H1 (cell line): ENCODE measurements around the gene IER5. TPM values are rescaled to one million over a fixed set of nuclear protein-coding genes. Genes with fewer than 3 reads are reported as not detected.

Experiments used
- CTCF ChIA-PET: fragments of 300-600 bp; sonication (Branson Sonifier 250); formaldehyde crosslinking; loops from one replicate; lab custom pipeline; 2021; ENCODE audit not compliant: partially characterized antibody; lab: Charles Lee
- POLR2A ChIA-PET: fragments of 300-600 bp; sonication (Branson Sonifier 250); formaldehyde crosslinking; loops from one replicate; lab custom pipeline; 2021; ENCODE audit warnings: inconsistent platforms; ENCODE audit not compliant: partially characterized antibody; lab: Charles Lee
- DNase-seq, 2 experiments: peaks; one replicate each; pipeline versions ENCODE4 v3.0.0 to v3.0.0-alpha.2; 2010 to 2022; ENCODE audit warnings: low spot score in 2 of 2, low read depth in 1 of 2, mixed read lengths in 1 of 2
- FAIRE-seq: peaks from 2 replicates; lab custom pipeline; 2011; peaks lifted over from hg19 to GRCh38; lab: Jason Lieb, UNC
- H2AFZ ChIP-seq: 2 replicates; pipeline ENCODE4 v1.8.1; 2012; ENCODE audit warnings: low read length, inconsistent platforms
- H2AK5ac ChIP-seq: 2 replicates; pipeline ENCODE4 v1.6.1; 2013; ENCODE audit warnings: low read depth, low read length
- H2BK120ac ChIP-seq: replicated peaks from 2 replicates; pipeline ENCODE3; 2013; ENCODE audit warnings: low read depth, low read length, inconsistent platforms
- H2BK12ac ChIP-seq: 2 replicates; pipeline ENCODE4 v1.6.1; 2013; ENCODE audit warnings: low read depth, low read length
- H2BK15ac ChIP-seq: 2 replicates; pipeline ENCODE4 v1.6.1; 2013; ENCODE audit warnings: low read length
- H2BK20ac ChIP-seq: 2 replicates; pipeline ENCODE4 v1.6.1; 2013; ENCODE audit warnings: low read length
- H2BK5ac ChIP-seq: 2 replicates; pipeline ENCODE4 v1.6.1; 2013; ENCODE audit warnings: low read depth, low read length
- H3K14ac ChIP-seq: 2 replicates; pipeline ENCODE4 v1.6.1; 2013; ENCODE audit warnings: inconsistent platforms; ENCODE audit not compliant: insufficient read length
- H3K18ac ChIP-seq: 2 replicates; pipeline ENCODE4 v1.6.1; 2013; ENCODE audit warnings: low read length; ENCODE audit errors: extremely low read depth
- H3K23ac ChIP-seq: 2 replicates; pipeline ENCODE4 v1.6.1; 2013; ENCODE audit warnings: inconsistent platforms; ENCODE audit not compliant: insufficient read length
- H3K23me2 ChIP-seq: 2 replicates; pipeline ENCODE4 v1.6.1; 2013; ENCODE audit warnings: low read depth, low read length
- H3K27ac ChIP-seq: 2 replicates; pipeline ENCODE4 v1.6.1; 2011; ENCODE audit warnings: low read depth, low read length, inconsistent platforms
- H3K27me3 ChIP-seq, 4 experiments: replicated peaks in 1 of 4; 1 replicate in 1 of 4; 2 replicates in 3 of 4; pipeline versions ENCODE4 v1.6.1 to v1.8.1; 2011 to 2013; ENCODE audit warnings: low read length in 3 of 4, mild to moderate bottlenecking in 3 of 4, inconsistent platforms in 2 of 4, mixed read lengths in 2 of 4, moderate library complexity in 1 of 4; ENCODE audit not compliant: control insufficient read depth in 3 of 4, insufficient read depth in 3 of 4; ENCODE audit errors: extremely low read depth in 1 of 4
- H3K36me3 ChIP-seq, 4 experiments: 2 replicates each; pipeline versions ENCODE4 v1.6.1 to v1.8.1; 2011 to 2013; ENCODE audit warnings: mild to moderate bottlenecking in 4 of 4, low read length in 3 of 4, moderate library complexity in 2 of 4, control low read depth in 1 of 4, inconsistent platforms in 1 of 4; ENCODE audit not compliant: insufficient read depth in 4 of 4, control insufficient read depth in 2 of 4
- H3K4ac ChIP-seq: replicated peaks from 2 replicates; pipeline ENCODE3; 2013; ENCODE audit warnings: low read length, low read depth, mixed read lengths, inconsistent platforms; ENCODE audit not compliant: insufficient read length
- H3K4me1 ChIP-seq, 4 experiments: replicated peaks in 1 of 4; 1 replicate in 1 of 4; 2 replicates in 3 of 4; pipeline versions ENCODE4 v1.6.1 to v1.8.1; 2011 to 2013; ENCODE audit warnings: low read length in 3 of 4, inconsistent platforms in 2 of 4, mixed read lengths in 1 of 4; ENCODE audit not compliant: insufficient read depth in 4 of 4, control insufficient read depth in 3 of 4
- H3K4me2 ChIP-seq, 2 experiments: 2 replicates each; pipeline versions ENCODE4 v1.6.1 to v1.8.1; 2011 to 2013; ENCODE audit warnings: low read depth in 2 of 2, low read length in 2 of 2, control low read depth in 1 of 2, inconsistent platforms in 1 of 2, mild to moderate bottlenecking in 1 of 2; ENCODE audit not compliant: insufficient read depth in 1 of 2
- H3K4me3 ChIP-seq, 4 experiments: fragments of 200-600, 300-600 bp in 1 of 4; sonication (generic), shearing (Covaris generic), sonication (Bioruptor Twin) in 1 of 4; 2 replicates each; pipeline versions ENCODE4 v1.5.1 to v1.8.1; 2011 to 2016; ENCODE audit warnings: low read length in 4 of 4, low read depth in 3 of 4, control low read depth in 2 of 4, inconsistent platforms in 2 of 4, mild to moderate bottlenecking in 2 of 4, mixed read lengths in 1 of 4, moderate library complexity in 1 of 4; ENCODE audit not compliant: insufficient read depth in 2 of 4; ENCODE audit errors: extremely low read depth in 1 of 4
- H3K56ac ChIP-seq: replicated peaks from 2 replicates; pipeline ENCODE3; 2013; ENCODE audit warnings: low read depth, mild to moderate bottlenecking, mixed read lengths, low read length, inconsistent platforms; ENCODE audit not compliant: insufficient read length
- H3K79me1 ChIP-seq: 2 replicates; pipeline ENCODE4 v1.6.1; 2013; ENCODE audit warnings: low read depth, low read length, control low read depth
- H3K79me2 ChIP-seq, 2 experiments: 2 replicates each; pipeline versions ENCODE4 v1.6.1 to v1.8.1; 2012 to 2013; ENCODE audit warnings: low read length in 2 of 2, mild to moderate bottlenecking in 2 of 2, inconsistent platforms in 1 of 2; ENCODE audit not compliant: insufficient read depth in 2 of 2, control insufficient read depth in 1 of 2
- H3K9ac ChIP-seq, 4 experiments: replicated peaks in 1 of 4; 1 replicate in 1 of 4; 2 replicates in 3 of 4; pipeline versions ENCODE4 v1.6.1 to v1.8.1; 2011 to 2013; ENCODE audit warnings: low read depth in 3 of 4, low read length in 3 of 4, control low read depth in 2 of 4, mild to moderate bottlenecking in 2 of 4, moderate library complexity in 2 of 4, inconsistent platforms in 1 of 4; ENCODE audit errors: extremely low read depth in 1 of 4
- H3K9me3 ChIP-seq, 2 experiments: 2 replicates each; pipeline versions ENCODE4 v1.6.1 to v1.8.1; 2012 to 2013; ENCODE audit warnings: mild to moderate bottlenecking in 2 of 2, moderate library complexity in 2 of 2, control low read depth in 1 of 2, inconsistent platforms in 1 of 2, low read depth in 1 of 2, low read length in 1 of 2, mixed read lengths in 1 of 2; ENCODE audit not compliant: insufficient read depth in 2 of 2
- H4K20me1 ChIP-seq, 2 experiments: replicated peaks in 1 of 2; 2 replicates each; pipeline versions ENCODE3 to v1.8.1; 2011 to 2013; ENCODE audit warnings: inconsistent platforms in 2 of 2, low read length in 2 of 2, mild to moderate bottlenecking in 1 of 2; ENCODE audit not compliant: insufficient read depth in 2 of 2, control insufficient read depth in 1 of 2
- H4K5ac ChIP-seq: 2 replicates; pipeline ENCODE4 v1.6.1; 2013; ENCODE audit warnings: low read length, low read depth, mixed read lengths, inconsistent platforms; ENCODE audit not compliant: insufficient read length
- H4K8ac ChIP-seq: 2 replicates; pipeline ENCODE4 v1.8.0; 2013; ENCODE audit warnings: mild to moderate bottlenecking, moderate library complexity, low read length, inconsistent platforms; ENCODE audit not compliant: insufficient read depth; ENCODE audit errors: extremely low read depth
- H4K91ac ChIP-seq: replicated peaks from 2 replicates; pipeline ENCODE3; 2013; ENCODE audit warnings: low read length, mixed read lengths, inconsistent platforms; ENCODE audit not compliant: insufficient read length
- BCL11A ChIP-seq, 2 experiments: IDR thresholded peaks; one replicate each; pipeline ENCODE4 v1.6.1; 2011; ENCODE audit warnings: low read depth in 2 of 2, low read length in 2 of 2, mild to moderate bottlenecking in 2 of 2
- BRCA1 ChIP-seq: IDR thresholded peaks from 2 replicates; pipeline ENCODE4 v1.6.1; 2012; ENCODE audit warnings: low read depth, low read length, improper control_type of control experiment
- CEBPB ChIP-seq: IDR thresholded peaks from 2 replicates; pipeline ENCODE4 v1.6.1; 2012; ENCODE audit warnings: low read depth, low read length
- CHD1 ChIP-seq: IDR thresholded peaks from 2 replicates; pipeline ENCODE4 v1.6.1; 2012; ENCODE audit warnings: low read depth, low read length, improper control_type of control experiment
- CREB1 ChIP-seq: IDR thresholded peaks from 2 replicates; pipeline ENCODE4 v1.6.1; 2012; ENCODE audit warnings: inconsistent platforms
- CTBP2 ChIP-seq: IDR thresholded peaks from 2 replicates; pipeline ENCODE4 v1.7.0; 2011; ENCODE audit warnings: borderline replicate concordance, mild to moderate bottlenecking, moderate library complexity, mixed read lengths, low read length; ENCODE audit not compliant: insufficient read depth, insufficient read length
- GABPA ChIP-seq: IDR thresholded peaks from 2 replicates; pipeline ENCODE4 v1.6.1; 2011; ENCODE audit warnings: mild to moderate bottlenecking, low read length, moderate library complexity, borderline replicate concordance; ENCODE audit not compliant: insufficient read depth
- NANOG ChIP-seq: IDR thresholded peaks from 2 replicates; pipeline ENCODE4 v1.6.1; 2011; ENCODE audit warnings: low read length, low read depth, mild to moderate bottlenecking, inconsistent platforms; ENCODE audit not compliant: insufficient read depth, poor library complexity, severe bottlenecking
- POU5F1 ChIP-seq: IDR thresholded peaks from 2 replicates; pipeline ENCODE4 v1.6.1; 2011; ENCODE audit warnings: low read depth, mild to moderate bottlenecking, low read length, moderate library complexity
- SIX5 ChIP-seq: IDR thresholded peaks from 2 replicates; pipeline ENCODE4 v1.6.1; 2011; ENCODE audit warnings: mild to moderate bottlenecking, low read depth, low read length
- SRF ChIP-seq: IDR thresholded peaks from 2 replicates; pipeline ENCODE4 v1.6.1; 2011; ENCODE audit warnings: mild to moderate bottlenecking, low read depth, low read length, moderate library complexity
- TAF1 ChIP-seq: IDR thresholded peaks from 2 replicates; pipeline ENCODE4 v1.6.1; 2011; ENCODE audit warnings: mild to moderate bottlenecking, low read depth, low read length
- TAF7 ChIP-seq: optimal IDR thresholded peaks from 2 replicates; pipeline ENCODE3; 2011; ENCODE audit warnings: low read depth, mild to moderate bottlenecking, inconsistent platforms, low read length, moderate library complexity, borderline replicate concordance
- TBP ChIP-seq: IDR thresholded peaks from 2 replicates; pipeline ENCODE4 v1.6.1; 2011; ENCODE audit warnings: low read depth, low read length, improper control_type of control experiment
- WGBS, 2 experiments: shearing (Covaris generic) in 1 of 2; methylation state at CpG; one replicate each; pipeline versions ENCODE4 v1.1.6 to v1.1.7; 2013 to 2015; ENCODE audit warnings: low lambda C conversion rate in 2 of 2, mixed read lengths in 2 of 2, inconsistent platforms in 1 of 2, low coverage in 1 of 2, missing lambda C conversion rate in 1 of 2; ENCODE audit not compliant: insufficient replicate concordance in 2 of 2, insufficient coverage in 1 of 2, insufficient read length in 1 of 2; ENCODE audit errors: extremely low coverage in 1 of 2, missing lambda C conversion rate in 1 of 2; 5-methylcytosine and 5-hydroxymethylcytosine counted together
- polyA plus RNA-seq, 7 experiments: library from polyadenylated mRNA; depleted of rRNA in 3 of 7; stranded (reverse) in 5 of 7; unstranded in 2 of 7; fragments of >200 nt in 5 of 7; fragments of 200-250 nt in 2 of 7; gene quantifications; 1 replicate in 5 of 7; 2 replicates in 1 of 7; 4 replicates in 1 of 7; pipeline versions ENCODE4 v1.2.1 to v1.2.3, GENCODE V29; 2011 to 2013; ENCODE audit warnings: missing spikeins in 2 of 7, mixed read lengths in 2 of 7
- total RNA-seq: library from RNA; stranded (reverse); fragmentation: NEBNext Ultra II Directional; extraction: Animal tissue kit (Norgen Biotek cat#: 25700); gene quantifications from 2 replicates; pipeline ENCODE4 v1.2.1, GENCODE V29; 2021
- TF ChIP-seq, protein P1 (sequence below): IDR thresholded peaks from 2 replicates; pipeline ENCODE4 v1.6.1; 2012; ENCODE audit warnings: inconsistent platforms

Gene IER5
- total and polyA plus RNA-seq, 2 of the 8 experiments (the other 6 are each of a cell fraction or from before 2014, with no cell fraction given): 3.5 to 7.7 TPM

DNA sequence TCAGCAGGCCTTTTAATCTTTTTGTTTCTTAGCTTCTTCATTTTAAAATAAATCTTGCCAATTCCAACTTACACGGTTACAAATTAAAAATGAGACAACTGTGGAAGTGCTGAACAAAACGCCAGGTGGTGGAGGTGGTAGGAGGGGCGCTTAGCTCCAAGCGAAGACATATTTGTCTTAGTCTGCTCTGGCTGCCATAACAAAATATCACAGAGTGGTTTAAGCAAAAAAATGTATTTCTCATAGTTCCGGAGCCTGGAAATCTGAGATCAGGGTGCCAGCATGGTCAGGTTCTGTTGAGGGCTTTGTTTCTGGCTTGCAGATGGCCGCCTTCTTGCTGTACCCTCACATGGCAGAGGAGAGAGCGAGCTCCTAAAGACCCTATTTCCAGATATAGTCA is 14.9 kb downstream of the IER5 start:
- no peak overlapping the region for H3K4ac ChIP-seq
- H4K8ac ChIP-seq: no peak overlapping the region
- no peak overlapping the region for H4K91ac ChIP-seq
- H3K27me3 ChIP-seq: peaks cover 9 to 56% (median 42%) of the 10 kb centered on the region in 4 experiments
- no peak overlapping the region for H3K56ac ChIP-seq
- H3K9ac ChIP-seq: no peak overlapping the region
- H3K14ac ChIP-seq: no peak overlapping the region
- H4K20me1 ChIP-seq: no peaks in the 10 kb centered on the region
- H3K79me2 ChIP-seq: no peaks in the 10 kb centered on the region
- DNase-seq (no peak), FAIRE-seq (no peak)
- H3K23ac ChIP-seq: no peak overlapping the region
- peaks cover 13 to 52% (median 23%) of the 10 kb centered on the region in 4 experiments for H3K4me1 ChIP-seq
- H3K9me3 ChIP-seq: no peaks in the 10 kb centered on the region
- no peaks in the 10 kb centered on the region for H3K79me1 ChIP-seq
- H2BK15ac ChIP-seq: 0 out of 2 replicates have a peak overlapping the region, but pooled peaks have one; percentile 54
- H3K18ac ChIP-seq: no peak overlapping the region
- no peak overlapping the region; a peak in 1 of 4 replicates for H3K4me2 ChIP-seq
- H4K5ac ChIP-seq: no peak overlapping the region
- no peaks in the 10 kb centered on the region for H3K36me3 ChIP-seq
- peaks cover 16% of the 10 kb centered on the region for H3K23me2 ChIP-seq
- H2BK20ac ChIP-seq: no peak overlapping the region
- H3K4me3 ChIP-seq: no peak overlapping the region
- no peak overlapping the region for H3K27ac ChIP-seq
- no peak overlapping the region for H2AFZ ChIP-seq
- 88% methylated on average over 7 of the region's 7 CpGs; no CpG with 5 or more reads in 1 of the 2 experiments for WGBS, 2 experiments
- CTCF ChIA-PET: interaction anchor here (1.0 to 10.3 kb wide), 5 partner anchors 11 to 65 kb away, joined by 3 to 79 read pairs (median 4); no protein-coding TSS in a partner anchor
- H2BK5ac ChIP-seq: no peak overlapping the region
- H2BK120ac ChIP-seq: no peak overlapping the region
- POLR2A ChIA-PET: interaction anchor here (1.0 to 14.2 kb wide), 8 partner anchors 14 to 180 kb away, joined by 3 to 253 read pairs (median 4); partner anchors contain the start of gene IER5
- 0 out of 2 replicates have a peak overlapping the region, but pooled peaks have one; percentile 41 for H2BK12ac ChIP-seq
- no peak overlapping the region for H2AK5ac ChIP-seq
- TF ChIP-seq BCL11A (IDR thresholded peaks at IDR 0.05; ENCODE audit: low read depth in 2 of 2, low read length in 2 of 2) (no peak), TAF7 (no peak), BRCA1 (no peak), NANOG (no peak), CTBP2 (no peak), CEBPB (no peak), GABPA (no peak), TBP (no peak), CREB1 (no peak), CHD1 (no peak), TAF1 (no peak), SRF (no peak), SIX5 (no peak), POU5F1 (no peak)
- TF ChIP-seq, protein P1, sequence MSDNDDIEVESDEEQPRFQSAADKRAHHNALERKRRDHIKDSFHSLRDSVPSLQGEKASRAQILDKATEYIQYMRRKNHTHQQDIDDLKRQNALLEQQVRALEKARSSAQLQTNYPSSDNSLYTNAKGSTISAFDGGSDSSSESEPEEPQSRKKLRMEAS: no peak
